Activated T-cell treated with anti-CD3 and anti-CD28 coated beads, Interleukin-2, amount 50 U/mL, for 4 hours (primary cell): Measurements from ENCODE around the gene SDK1. TPM values are rescaled to one million over a fixed set of nuclear protein-coding genes. Genes with fewer than 3 reads are reported as not detected.

Experiments
- ATAC-seq, 2 donors: fragments of 200-7000 bp; cut with Tn5 transposase; one replicate each; pipeline ENCODE4 v1.10.0; 2021
- DNase-seq: peaks from one replicate; pipeline ENCODE4 v3.0.0-alpha.2; 2020
- H3K27me3 Mint-ChIP-seq: one replicate; pipeline ENCODE4 v1.8.0; 2021; ENCODE audit warnings: low read depth, mixed read lengths
- H3K36me3 Mint-ChIP-seq: one replicate; pipeline ENCODE4 v1.8.0; 2022; ENCODE audit warnings: mixed read lengths; ENCODE audit not compliant: insufficient read depth
- H3K4me1 Mint-ChIP-seq: one replicate; pipeline ENCODE4 v1.8.0; 2021; ENCODE audit warnings: low read depth, mixed read lengths
- H3K4me3 Mint-ChIP-seq: one replicate; pipeline ENCODE4 v1.8.0; 2021; ENCODE audit warnings: mild to moderate bottlenecking, moderate library complexity, mixed read lengths
- H3K9me3 Mint-ChIP-seq: one replicate; pipeline ENCODE4 v1.8.0; 2021; ENCODE audit warnings: mixed read lengths
- total RNA-seq, 3 donors: library from RNA; stranded (reverse); gene quantifications; one replicate each; pipeline ENCODE4 v1.2.1, GENCODE V29; 2021

SDK1 gene
- total RNA-seq, 3 donors from 2014 or later: 0.05 to 0.79 (median 0.40) TPM

DNA sequence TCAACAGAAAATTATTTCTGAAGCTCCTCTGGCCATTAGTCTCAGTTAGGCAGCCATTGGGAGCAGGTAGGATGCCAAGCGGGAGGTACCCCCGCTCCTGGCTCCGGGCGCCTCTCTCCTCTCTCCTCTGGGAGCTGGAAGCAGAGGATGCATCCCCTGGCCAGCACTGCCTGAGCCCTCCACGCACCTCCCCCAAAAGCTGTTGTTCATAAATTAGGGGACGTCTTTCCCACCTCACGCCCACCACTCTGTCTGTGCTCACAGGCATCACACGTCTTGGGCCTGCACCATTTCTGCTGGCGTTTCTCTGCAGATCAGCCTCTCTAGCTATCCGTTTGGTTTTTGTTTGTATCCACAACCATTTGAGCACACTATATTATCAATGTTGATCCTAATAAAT is 772.0 kb downstream of the SDK1 start:
- no peaks in the 10 kb centered on the region for H3K4me1 Mint-ChIP-seq
- H3K4me3 Mint-ChIP-seq: no peak overlapping the region
- H3K27me3 Mint-ChIP-seq: peaks cover 4% of the 10 kb centered on the region
- H3K9me3 Mint-ChIP-seq: no peaks in the 10 kb centered on the region
- DNase-seq: no peak
- ATAC-seq: no peak
- no peaks in the 10 kb centered on the region for H3K36me3 Mint-ChIP-seq

DNA sequence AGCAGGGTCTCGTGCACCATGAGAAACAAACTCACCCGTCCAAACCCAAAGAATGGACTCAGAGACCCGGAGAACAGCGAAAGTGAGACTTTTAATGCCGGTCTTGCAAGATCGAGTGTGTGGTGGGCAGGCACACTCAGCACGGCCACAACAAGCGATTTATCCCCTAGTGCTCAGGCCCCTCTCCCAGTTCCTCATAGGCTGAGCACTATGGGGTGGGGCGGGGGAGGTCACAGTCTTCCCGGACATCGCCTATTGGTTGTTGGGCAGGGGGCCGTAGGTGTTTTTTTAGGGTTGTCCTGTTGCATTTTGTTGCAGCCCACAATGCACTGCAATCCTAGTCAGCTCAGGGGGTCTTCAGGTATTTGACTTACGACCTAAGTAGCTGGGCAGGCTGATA is 772.7 kb downstream of the SDK1 start:
- DNase-seq: no peak
- H3K4me1 Mint-ChIP-seq: no peaks in the 10 kb centered on the region

GRCh38 chr7:4074407-4074806 is 773.4 kb downstream of the SDK1 start:
- DNase-seq (no peak), ATAC-seq (no peak)
- peaks cover 4% of the 10 kb centered on the region for H3K27me3 Mint-ChIP-seq
- H3K4me3 Mint-ChIP-seq: no peak overlapping the region
- H3K9me3 Mint-ChIP-seq: no peaks in the 10 kb centered on the region
- no peaks in the 10 kb centered on the region for H3K4me1 Mint-ChIP-seq
- H3K36me3 Mint-ChIP-seq: no peaks in the 10 kb centered on the region

More for the DNA sequence above, 772.7 kb downstream of the SDK1 start:
- peaks cover 4% of the 10 kb centered on the region for H3K27me3 Mint-ChIP-seq
- no peak overlapping the region for H3K4me3 Mint-ChIP-seq
- ATAC-seq: no peak
- H3K36me3 Mint-ChIP-seq: no peaks in the 10 kb centered on the region
- no peaks in the 10 kb centered on the region for H3K9me3 Mint-ChIP-seq

GRCh38 chr7:4074994-4075393 is 773.9 kb downstream of the SDK1 start:
- no peak overlapping the region for H3K4me3 Mint-ChIP-seq
- H3K27me3 Mint-ChIP-seq: peaks cover 4% of the 10 kb centered on the region
- ATAC-seq (no peak), DNase-seq (no peak)
- H3K4me1 Mint-ChIP-seq: no peaks in the 10 kb centered on the region
- no peaks in the 10 kb centered on the region for H3K36me3 Mint-ChIP-seq
- no peaks in the 10 kb centered on the region for H3K9me3 Mint-ChIP-seq

GRCh38 chr7:4076701-4077294 is 775.7 kb downstream of the SDK1 start:
- Mint-ChIP-seq H3K4me1 (no peaks in the 10 kb centered on the region), H3K4me3 (no peak overlapping the region), H3K36me3 (no peaks in the 10 kb centered on the region), H3K9me3 (no peaks in the 10 kb centered on the region), H3K27me3 (peaks cover 4% of the 10 kb centered on the region)
- ATAC-seq (no peak), DNase-seq (no peak)

DNA sequence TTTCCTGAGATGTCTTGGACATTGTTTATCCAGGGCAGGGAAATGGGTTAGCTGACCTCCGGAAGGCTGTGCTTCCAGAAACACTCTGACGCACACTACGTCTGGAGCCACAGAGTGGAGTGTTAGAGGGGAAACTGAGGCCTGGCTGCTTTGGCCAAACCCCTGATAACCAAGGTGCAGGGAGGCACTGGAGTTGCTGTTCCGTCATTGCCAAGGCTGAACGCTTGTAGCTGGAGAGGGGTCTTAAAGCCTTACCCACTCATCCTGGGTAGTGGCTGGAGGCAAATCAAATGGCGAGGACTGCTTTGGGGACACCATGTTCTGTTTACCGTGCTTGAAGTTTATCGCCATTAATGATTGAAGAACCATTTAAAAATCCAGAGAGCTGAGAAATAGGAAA is 776.9 kb downstream of the SDK1 start:
- Mint-ChIP-seq H3K4me1 (no peaks in the 10 kb centered on the region), H3K4me3 (no peak overlapping the region), H3K9me3 (no peaks in the 10 kb centered on the region), H3K27me3 (peaks cover 4% of the 10 kb centered on the region), H3K36me3 (no peaks in the 10 kb centered on the region)
- no peak for ATAC-seq
- no peak for DNase-seq

GRCh38 chr7:4078580-4078979 is 777.5 kb downstream of the SDK1 start:
- Mint-ChIP-seq H3K36me3 (no peaks in the 10 kb centered on the region), H3K27me3 (peaks cover 2% of the 10 kb centered on the region), H3K4me3 (no peak overlapping the region), H3K9me3 (no peaks in the 10 kb centered on the region), H3K4me1 (no peaks in the 10 kb centered on the region)
- DNase-seq (no peak), ATAC-seq (no peak)

GRCh38 chr7:4079366-4079765 is 778.3 kb downstream of the SDK1 start:
- ATAC-seq (no peak), DNase-seq (no peak)
- no peak overlapping the region for H3K4me3 Mint-ChIP-seq
- peaks cover 2% of the 10 kb centered on the region for H3K27me3 Mint-ChIP-seq
- H3K9me3 Mint-ChIP-seq: peaks cover 4% of the 10 kb centered on the region
- H3K36me3 Mint-ChIP-seq: no peaks in the 10 kb centered on the region
- H3K4me1 Mint-ChIP-seq: no peaks in the 10 kb centered on the region

DNA sequence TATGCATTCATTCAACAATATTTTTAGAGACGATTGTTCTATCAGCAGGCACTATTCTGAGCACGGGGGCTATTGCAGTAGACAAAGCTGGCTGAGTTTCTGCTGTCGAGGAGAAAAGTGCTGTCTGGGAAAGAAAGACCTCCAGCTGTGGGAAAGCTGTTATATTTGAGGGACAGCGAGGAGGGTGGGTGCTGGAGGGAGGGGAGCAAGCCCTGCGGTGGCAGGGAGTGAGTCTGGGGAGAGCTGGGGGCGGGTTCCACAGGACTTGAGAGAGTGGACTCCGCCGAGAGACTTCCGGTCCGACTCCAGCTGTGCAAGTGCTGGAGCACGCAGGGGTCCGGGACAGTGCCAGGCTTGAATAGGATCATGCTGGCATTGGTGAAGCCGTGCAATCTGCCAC is 778.9 kb downstream of the SDK1 start:
- ATAC-seq (no peak), DNase-seq (no peak)
- Mint-ChIP-seq H3K27me3 (peaks cover 2% of the 10 kb centered on the region), H3K9me3 (peaks cover 4% of the 10 kb centered on the region), H3K36me3 (no peaks in the 10 kb centered on the region), H3K4me3 (no peak overlapping the region), H3K4me1 (no peaks in the 10 kb centered on the region)

- Mint-ChIP-seq H3K9me3 (peaks cover 4% of the 10 kb centered on the region), H3K36me3 (no peaks in the 10 kb centered on the region), H3K4me3 (no peak overlapping the region), H3K4me1 (peaks cover 2% of the 10 kb centered on the region), H3K27me3 (no peaks in the 10 kb centered on the region)
- no peak for ATAC-seq
- DNase-seq: no peak
These were observed 779.9 kb downstream of the SDK1 start for GRCh38 chr7:4080954-4081353.

DNA sequence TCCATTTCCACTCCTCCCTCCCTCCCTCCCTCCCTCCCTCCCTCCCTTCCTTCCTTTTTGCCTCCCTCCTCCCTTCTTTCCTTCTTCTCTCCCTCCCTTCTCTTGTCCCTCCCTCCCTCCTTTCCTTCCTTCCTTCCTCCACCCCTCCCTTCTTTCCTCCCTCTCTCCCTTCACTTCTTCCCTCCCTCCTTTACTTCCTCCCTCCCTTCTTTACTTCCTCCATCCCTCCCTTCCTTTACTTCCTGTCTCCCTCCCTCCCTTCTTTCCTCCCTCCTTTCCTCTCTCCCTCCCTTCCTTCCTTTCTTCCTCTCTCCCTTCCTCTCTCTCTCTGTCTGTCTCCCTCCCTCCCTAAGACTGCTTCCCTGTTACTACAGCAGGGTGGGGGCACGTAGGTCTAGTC is 782.5 kb downstream of the SDK1 start:
- Mint-ChIP-seq H3K4me3 (no peak overlapping the region), H3K4me1 (peaks cover 4% of the 10 kb centered on the region), H3K27me3 (peaks cover under 1% of the 10 kb centered on the region), H3K36me3 (no peaks in the 10 kb centered on the region), H3K9me3 (peaks cover 4% of the 10 kb centered on the region)
- no peak for ATAC-seq
- DNase-seq: no peak

GRCh38 chr7:4084271-4084670 is 783.2 kb downstream of the SDK1 start:
- ATAC-seq (no peak), DNase-seq (no peak)
- H3K9me3 Mint-ChIP-seq: peaks cover 4% of the 10 kb centered on the region
- no peak overlapping the region for H3K4me3 Mint-ChIP-seq
- H3K4me1 Mint-ChIP-seq: peaks cover 4% of the 10 kb centered on the region
- H3K27me3 Mint-ChIP-seq: peaks cover 3% of the 10 kb centered on the region
- no peaks in the 10 kb centered on the region for H3K36me3 Mint-ChIP-seq

DNA sequence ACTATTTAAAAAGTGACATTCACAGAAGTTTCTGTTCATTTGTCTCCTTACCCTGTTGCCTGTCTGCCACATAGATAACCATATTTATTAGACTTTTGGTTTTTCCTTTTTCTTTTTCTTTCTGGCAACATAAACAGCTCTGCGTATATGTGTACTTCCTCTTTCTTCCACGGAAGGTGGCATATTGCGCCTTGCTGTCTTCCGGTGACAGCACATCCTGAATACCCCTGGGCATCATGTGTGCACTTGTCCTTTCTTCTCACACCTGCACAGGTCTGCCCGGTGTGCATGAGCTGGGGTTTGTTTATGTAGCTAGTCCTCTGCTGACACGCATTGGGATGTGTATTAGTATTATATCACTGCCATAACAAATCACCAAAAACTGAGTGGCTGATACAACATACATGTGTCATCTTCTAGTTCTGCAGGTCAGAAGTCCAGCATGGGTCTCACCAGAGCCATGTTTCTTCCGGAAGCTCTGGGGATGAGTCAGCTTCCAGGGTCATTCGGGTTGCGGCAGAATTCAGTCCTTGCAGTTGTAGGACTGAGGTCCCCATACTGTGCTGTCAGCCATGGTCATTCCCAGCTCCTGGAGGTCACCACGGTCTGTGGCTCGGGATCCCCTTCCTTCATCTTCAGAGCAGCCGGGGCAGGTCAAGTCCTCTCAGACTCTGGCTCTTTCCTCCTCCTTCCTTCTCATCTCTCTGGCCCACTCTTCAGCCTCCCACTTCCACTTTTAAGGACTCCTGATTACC is 785.1 kb downstream of the SDK1 start:
- Mint-ChIP-seq H3K36me3 (no peaks in the 10 kb centered on the region), H3K4me1 (peaks cover 4% of the 10 kb centered on the region), H3K4me3 (no peak overlapping the region), H3K27me3 (peaks cover 3% of the 10 kb centered on the region), H3K9me3 (peaks cover 4% of the 10 kb centered on the region)
- ATAC-seq (no peak), DNase-seq (no peak)

GRCh38 chr7:4086723-4087122 is 785.7 kb downstream of the SDK1 start:
- H3K4me3 Mint-ChIP-seq: no peak overlapping the region
- DNase-seq (no peak), ATAC-seq (no peak)
- no peaks in the 10 kb centered on the region for H3K36me3 Mint-ChIP-seq
- peaks cover 4% of the 10 kb centered on the region for H3K4me1 Mint-ChIP-seq
- H3K27me3 Mint-ChIP-seq: peaks cover 3% of the 10 kb centered on the region
- H3K9me3 Mint-ChIP-seq: peaks cover 4% of the 10 kb centered on the region

- ATAC-seq: no peak
- H3K4me3 Mint-ChIP-seq: no peak overlapping the region
- no peaks in the 10 kb centered on the region for H3K36me3 Mint-ChIP-seq
- DNase-seq: no peak
- no peaks in the 10 kb centered on the region for H3K9me3 Mint-ChIP-seq
- H3K27me3 Mint-ChIP-seq: peaks cover 3% of the 10 kb centered on the region
- no peaks in the 10 kb centered on the region for H3K4me1 Mint-ChIP-seq
These were observed 790.7 kb downstream of the SDK1 start for GRCh38 chr7:4091767-4092166.
